Stimulated activated CD8-positive, alpha-beta memory T cell treated with anti-CD3 and anti-CD28 coated beads, Interleukin-4, amount 100 ng/mL, for 48 hours (primary cell): ENCODE results near the gene IL20RA.

Experiments
- DNase-seq: peaks from one replicate; pipeline ENCODE4 v3.0.0-alpha.2; 2020

Gene IL20RA

DNA sequence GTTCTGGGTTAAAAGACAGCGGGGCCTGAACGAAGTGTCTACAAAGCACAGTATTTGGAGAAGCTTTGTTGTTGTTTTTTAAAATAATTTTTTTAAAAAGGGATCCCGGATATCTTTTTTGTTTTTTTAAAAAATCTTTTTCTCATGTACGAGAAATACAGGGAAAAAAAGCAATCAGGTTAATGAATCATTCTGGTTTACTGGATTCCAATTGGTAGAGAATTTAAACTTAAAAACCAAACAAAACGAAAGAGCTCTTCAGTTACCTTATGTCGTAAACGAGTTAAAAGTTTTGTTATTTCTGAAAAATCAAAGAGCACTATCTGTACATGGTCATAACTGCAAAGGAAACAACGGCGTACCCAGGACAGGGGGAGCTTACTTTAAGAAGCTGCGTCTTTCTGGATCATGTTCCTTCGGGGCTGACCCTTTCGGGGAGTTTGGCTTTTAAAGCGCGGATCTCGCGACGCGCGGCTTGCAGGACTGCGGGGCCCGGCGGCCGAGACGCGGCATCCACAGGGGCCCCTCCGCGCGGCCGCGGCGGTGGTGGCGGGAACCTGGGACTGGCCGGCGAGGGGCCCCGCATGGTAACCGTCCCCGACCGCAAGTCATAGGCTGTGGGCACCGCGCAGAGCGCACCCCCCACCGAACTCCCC is 927 bp downstream of the IL20RA start:
- peak; percentile 33 for DNase-seq

GRCh38 chr6:137040393-137040792 is 4.4 kb downstream of the IL20RA start:
- no peak for DNase-seq

GRCh38 chr6:137039010-137039409 is 5.8 kb downstream of the IL20RA start:
- no peak for DNase-seq

- DNase-seq, result no peak
Measured at GRCh38 chr6:137036566-137037300, 8.0 kb downstream of the IL20RA start.

DNA sequence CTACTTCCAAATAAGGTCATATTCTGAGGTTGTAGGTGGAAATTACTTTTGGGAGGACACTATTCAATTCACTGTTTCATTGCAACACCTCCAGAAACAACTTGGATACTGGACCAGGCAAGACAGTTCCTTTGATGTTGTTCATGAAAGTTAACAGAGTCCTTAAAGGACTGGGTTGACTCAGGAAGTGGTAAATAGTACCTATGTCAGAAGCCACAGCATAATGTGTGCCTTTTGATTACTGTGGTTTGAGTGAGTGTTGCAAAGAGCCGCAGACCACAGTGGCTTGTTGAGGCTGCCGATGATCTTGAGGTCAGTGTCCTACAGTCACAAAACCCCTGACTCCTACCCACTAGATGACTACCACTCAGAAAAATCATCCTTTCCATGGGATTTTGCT is 10.9 kb downstream of the IL20RA start:
- peak; percentile 70 for DNase-seq

- no peak for DNase-seq
Measured at GRCh38 chr6:137031122-137031521, 13.6 kb downstream of the IL20RA start.

GRCh38 chr6:137028912-137029311 is 15.9 kb downstream of the IL20RA start:
- no peak for DNase-seq

- no peak for DNase-seq
Measured at GRCh38 chr6:137025786-137026730, 18.7 kb downstream of the IL20RA start.

GRCh38 chr6:137024237-137024990 is 20.4 kb downstream of the IL20RA start:
- DNase-seq, result no peak

DNA sequence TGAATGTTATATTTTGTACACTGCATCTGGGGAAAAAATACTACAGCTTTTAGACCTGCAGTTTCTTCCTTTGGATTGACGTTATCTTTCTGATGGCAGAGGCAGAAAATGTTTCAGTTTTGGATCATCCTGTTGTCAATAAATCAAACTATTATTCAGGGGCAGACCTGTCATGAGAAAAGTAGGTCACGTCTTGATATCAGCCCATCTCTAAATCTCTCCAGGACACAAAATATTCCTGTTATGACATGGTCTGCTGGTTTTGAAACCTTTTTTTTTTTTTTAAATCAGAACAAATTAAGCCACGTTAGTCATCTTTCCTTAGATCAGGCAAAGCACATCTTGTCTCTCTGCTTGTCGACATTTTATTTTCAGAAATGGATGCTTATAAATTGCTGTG is 24.0 kb downstream of the IL20RA start:
- no peak for DNase-seq

DNA sequence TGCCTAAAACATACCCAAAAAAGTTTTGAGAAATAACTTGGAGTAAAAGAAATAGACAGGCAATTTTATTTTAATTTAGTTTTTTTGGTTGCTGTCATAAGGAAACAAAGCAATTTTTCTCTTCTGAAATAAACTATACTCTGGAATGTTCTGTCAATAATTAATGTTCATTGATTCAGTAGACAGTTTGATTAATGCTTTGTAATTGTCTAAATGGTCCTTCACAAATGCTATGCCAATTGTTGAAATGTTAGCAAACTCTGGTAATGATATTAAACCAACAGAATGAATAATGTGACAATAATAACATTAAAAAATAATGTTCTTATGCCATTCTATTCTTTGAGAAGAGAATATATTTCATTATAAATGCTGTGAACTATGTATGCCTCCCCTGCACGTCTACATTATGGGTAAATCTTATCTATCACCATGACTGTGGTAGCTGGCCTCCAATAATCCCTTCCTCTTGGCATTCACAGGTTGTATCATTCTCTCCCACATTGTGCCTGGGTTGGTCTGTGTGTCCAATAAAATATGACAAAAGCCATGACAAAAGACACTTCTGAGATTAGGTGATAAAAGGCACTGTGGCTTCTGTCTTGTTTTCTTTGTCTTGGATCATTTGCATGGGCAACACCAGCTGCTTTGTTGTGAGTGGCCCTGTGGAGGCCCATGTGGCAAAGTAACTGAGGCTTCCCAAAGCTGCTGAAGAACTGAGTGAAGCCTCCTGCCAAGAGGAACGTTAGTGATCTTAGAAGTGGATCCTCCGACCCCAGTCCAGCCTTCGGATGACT is 25.1 kb downstream of the IL20RA start:
- DNase-seq, result no peak

DNA sequence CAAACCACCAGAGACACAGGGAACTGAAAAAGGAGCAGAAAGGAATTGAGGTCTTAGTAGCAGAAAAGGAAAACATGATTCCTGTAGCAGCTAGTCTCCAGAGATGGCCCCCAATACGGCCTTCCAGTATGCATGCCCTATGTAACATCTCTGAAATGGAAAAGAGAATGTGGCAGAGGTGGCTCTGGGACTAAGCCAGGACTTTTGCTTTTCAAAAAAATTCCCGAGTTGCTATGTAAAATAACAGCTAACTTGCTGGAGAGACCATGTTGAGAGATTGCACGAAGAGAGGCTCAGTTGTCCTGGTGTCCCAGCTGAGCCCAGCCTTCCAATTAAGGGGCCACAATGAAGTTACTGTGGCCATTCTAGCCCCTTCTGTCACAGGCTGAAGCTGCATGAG is 27.7 kb downstream of the IL20RA start:
- DNase-seq, result no peak

DNA sequence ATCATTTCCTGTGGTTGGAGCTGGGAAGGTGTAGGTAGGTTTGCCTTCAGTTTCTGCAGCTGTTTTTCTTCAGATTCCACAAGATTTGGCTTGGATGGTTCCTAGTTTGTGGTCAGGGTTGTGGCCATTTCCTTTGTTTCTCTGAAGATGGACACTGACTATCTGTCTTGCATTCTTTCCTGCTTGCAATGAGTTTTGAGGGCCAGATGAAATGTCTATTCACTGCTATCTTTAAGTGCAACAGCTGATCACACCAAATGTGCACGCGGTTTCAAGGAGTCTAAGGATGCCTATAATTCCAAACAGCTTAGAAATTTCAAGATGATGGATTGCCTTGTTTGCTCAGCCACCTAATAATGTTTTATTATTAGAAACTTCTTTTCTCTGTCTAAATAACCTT is 28.4 kb downstream of the IL20RA start:
- no peak for DNase-seq

DNA sequence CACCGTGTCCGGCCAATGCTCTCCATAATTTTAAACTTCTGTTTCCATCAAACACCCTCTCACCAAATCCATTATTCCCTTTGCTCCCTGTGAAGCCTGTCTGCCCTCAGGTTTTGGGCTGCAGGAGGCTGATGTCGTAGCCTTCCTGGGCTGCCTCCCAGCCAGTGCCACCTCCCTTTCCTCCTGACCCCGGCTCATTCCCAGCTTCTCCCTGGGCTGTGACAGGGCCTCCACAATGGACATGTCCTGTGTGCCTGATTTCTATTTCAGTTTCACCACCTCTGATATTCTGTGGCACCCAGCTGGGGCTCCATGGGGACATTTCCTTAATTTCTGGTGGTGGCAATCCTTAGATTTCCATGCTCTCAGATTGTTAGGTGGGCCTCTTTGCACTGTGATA is 28.8 kb downstream of the IL20RA start:
- no peak for DNase-seq

DNA sequence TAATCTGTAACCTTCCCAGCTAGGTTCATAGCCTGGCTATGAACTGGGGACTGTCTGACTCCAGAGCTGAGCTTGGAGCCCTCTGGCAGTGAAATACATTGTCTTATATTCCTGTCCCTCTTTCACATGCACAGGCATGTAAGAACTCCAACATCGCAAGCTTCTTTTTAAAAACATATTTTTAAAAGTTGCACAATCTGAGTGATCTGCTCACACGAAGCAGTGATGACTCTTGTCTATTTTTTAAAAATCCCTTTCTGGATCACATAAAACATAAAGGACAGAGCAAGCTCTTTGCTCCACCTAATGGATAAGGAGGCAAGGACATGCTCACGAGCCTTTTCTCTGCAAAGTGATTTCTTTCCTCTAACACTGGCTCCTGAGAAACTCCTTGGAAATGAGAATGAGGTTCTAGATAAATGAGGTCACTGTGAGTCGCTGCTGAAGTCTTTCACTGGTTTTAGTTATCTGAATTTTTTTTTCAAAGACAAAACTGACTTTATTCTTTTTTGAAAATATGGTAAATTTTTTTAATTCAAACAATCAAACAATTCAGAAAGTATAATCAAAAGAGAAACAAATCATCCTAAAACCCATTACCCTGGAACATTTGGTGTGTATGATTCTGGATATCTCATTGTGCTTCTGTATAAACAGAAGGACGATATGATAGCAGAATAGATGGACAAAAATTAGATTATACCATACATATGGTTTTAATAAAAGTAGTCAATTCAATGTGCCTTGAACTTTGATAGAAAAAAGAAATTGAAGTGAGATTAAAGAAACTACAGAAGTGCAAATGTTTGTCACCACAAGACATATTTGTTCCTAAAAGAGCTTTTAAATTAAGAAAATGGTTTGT is 30.8 kb downstream of the IL20RA start:
- no peak for DNase-seq

DNA sequence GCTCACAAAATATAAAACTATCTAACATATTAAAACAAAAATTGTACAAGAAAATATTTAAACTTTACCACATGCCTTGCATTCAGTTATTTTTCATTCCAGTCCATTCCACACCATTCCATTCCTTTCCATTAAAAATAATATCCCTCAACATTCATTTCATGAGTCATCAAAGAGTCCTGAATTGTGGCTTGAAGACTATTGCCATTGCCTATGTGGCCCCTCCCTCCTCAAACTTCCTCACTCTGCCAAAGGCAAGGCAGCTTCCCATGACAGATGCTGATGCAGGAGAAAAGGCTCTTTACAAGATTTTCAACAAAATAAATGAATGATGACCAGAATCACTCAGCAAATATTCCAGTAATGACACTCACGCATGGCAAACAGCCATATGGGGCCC is 31.7 kb downstream of the IL20RA start:
- no peak for DNase-seq

- DNase-seq, result no peak
Measured at GRCh38 chr6:137011406-137011805, 33.4 kb downstream of the IL20RA start.

- no peak for DNase-seq
Measured at GRCh38 chr6:137010128-137010718, 34.5 kb downstream of the IL20RA start.

GRCh38 chr6:137008204-137008603 is 36.6 kb downstream of the IL20RA start:
- DNase-seq, result no peak

DNA sequence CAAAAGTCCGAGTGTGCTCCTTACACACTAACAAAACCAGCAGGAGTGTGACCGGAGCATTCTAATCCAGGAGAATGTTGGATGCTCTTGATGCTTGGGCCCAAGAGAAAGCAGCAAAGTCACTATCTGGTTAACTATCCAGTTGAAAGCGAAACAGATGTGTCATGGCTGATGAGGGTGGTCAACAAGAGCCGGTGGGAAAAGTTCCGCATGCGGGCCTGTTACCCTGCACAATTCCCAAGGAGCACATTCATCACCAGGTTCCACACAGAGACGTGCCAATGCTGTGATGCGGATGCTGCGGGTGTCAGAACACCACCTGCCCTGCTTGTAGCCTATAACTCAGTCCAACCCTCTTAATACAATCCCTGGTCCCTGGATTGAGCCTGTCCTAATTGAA is 38.7 kb downstream of the IL20RA start:
- DNase-seq, result no peak

GRCh38 chr6:137005073-137005472 is 39.7 kb downstream of the IL20RA start:
- no peak for DNase-seq
